Measurements from ENCODE around the gene IFFO2.

IFFO2 gene

GRCh38 chr1:18962855-18963737 is 6.6 kb upstream of the IFFO2 start:
- H3K27ac ChIP-seq, result no peak overlapping the region
- no peak for TF ChIP-seq CTCF (conservative IDR thresholded peaks at IDR 0.05)

GRCh38 chr1:18962121-18962721 is 5.7 kb upstream of the IFFO2 start:
- TF ChIP-seq CTCF (conservative IDR thresholded peaks at IDR 0.05), result no peak
- no peak overlapping the region; the same call in 1 of the 2 replicates for H3K27ac ChIP-seq

GRCh38 chr1:18960821-18961220 is 4.3 kb upstream of the IFFO2 start:
- TF ChIP-seq CTCF (conservative IDR thresholded peaks at IDR 0.05), result no peak
- H3K27ac ChIP-seq, result no peak overlapping the region

GRCh38 chr1:18960409-18960808 is 3.9 kb upstream of the IFFO2 start:
- no peak overlapping the region for H3K27ac ChIP-seq
- no peak for TF ChIP-seq CTCF (conservative IDR thresholded peaks at IDR 0.05)

- TF ChIP-seq CTCF (conservative IDR thresholded peaks at IDR 0.05), result no peak
- H3K27ac ChIP-seq, result no peak overlapping the region
Measured at GRCh38 chr1:18959591-18959990, 3.1 kb upstream of the IFFO2 start.

GRCh38 chr1:18957532-18958300 is 1.2 kb upstream of the IFFO2 start:
- no peak for TF ChIP-seq CTCF (conservative IDR thresholded peaks at IDR 0.05)
- no peak overlapping the region for H3K27ac ChIP-seq

GRCh38 chr1:18957136-18957521 is 653 bp upstream of the IFFO2 start:
- peak overlapping the region; percentile 44; the same call in 1 of the 2 replicates for H3K27ac ChIP-seq
- TF ChIP-seq CTCF (conservative IDR thresholded peaks at IDR 0.05), result no peak
